Measurements from ENCODE around the gene MYO9B. TPM values are rescaled to one million over a fixed set of nuclear protein-coding genes. Genes with fewer than 3 reads are reported as not detected.

MYO9B gene
- total RNA-seq, 1 donor from 2014 or later, result 54.2 TPM

Other genes starting within 250 kb of the MYO9B start
- 17.7 and 80.9 TPM in 2 replicates for gene SIN3B, start 246.4 kb upstream of the MYO9B start, total RNA-seq
- 0.52 TPM in 1 of 2 replicates, not detected in the other for gene F2RL3, start 186.8 kb upstream of the MYO9B start, total RNA-seq
- gene CPAMD8, start 49.0 kb upstream of the MYO9B start, total RNA-seq, result 1.6 and 3.9 TPM in 2 replicates
- 2.0 and 4.0 TPM in 2 replicates for gene HAUS8, start 325 bp upstream of the MYO9B start, total RNA-seq
- gene USE1, start 139.6 kb downstream of the MYO9B start, total RNA-seq, result 19.6 and 22.3 TPM in 2 replicates
- gene OCEL1, start 150.4 kb downstream of the MYO9B start, total RNA-seq, result 4.5 TPM in 1 of 2 replicates, not detected in the other
- gene NR2F6, start 170.1 kb downstream of the MYO9B start, total RNA-seq, result 75.7 and 118 TPM in 2 replicates
- gene USHBP1, start 189.0 kb downstream of the MYO9B start, total RNA-seq, result 0.20 TPM in 1 of 2 replicates, not detected in the other
- 75.3 and 119 TPM in 2 replicates for gene BABAM1, start 191.7 kb downstream of the MYO9B start, total RNA-seq
- gene ANKLE1, start 206.1 kb downstream of the MYO9B start, total RNA-seq, result 0.52 and 1.1 TPM in 2 replicates
- gene ABHD8, start 227.6 kb downstream of the MYO9B start, total RNA-seq, result 11.8 and 19.4 TPM in 2 replicates
- gene MRPL34, start 230.1 kb downstream of the MYO9B start, total RNA-seq, result 54.2 and 57.8 TPM in 2 replicates
- gene DDA1, start 233.8 kb downstream of the MYO9B start, total RNA-seq, result 30.3 and 36.3 TPM in 2 replicates